HG03460 (cell line): ENCODE data around the gene DENND2C.

Experiments
- ATAC-seq: cut with Tn5 transposase; IDR thresholded peaks from one replicate; pipeline ENCODE4 v1.9.1; 2021; ENCODE audit not compliant: unreplicated experiment

DENND2C gene

GRCh38 chr1:114547076-114547475, 122.8 kb downstream of the DENND2C start:
- ATAC-seq, result no peak

- no peak for ATAC-seq
Measured at GRCh38 chr1:114545796-114546195, 124.1 kb downstream of the DENND2C start.

DNA sequence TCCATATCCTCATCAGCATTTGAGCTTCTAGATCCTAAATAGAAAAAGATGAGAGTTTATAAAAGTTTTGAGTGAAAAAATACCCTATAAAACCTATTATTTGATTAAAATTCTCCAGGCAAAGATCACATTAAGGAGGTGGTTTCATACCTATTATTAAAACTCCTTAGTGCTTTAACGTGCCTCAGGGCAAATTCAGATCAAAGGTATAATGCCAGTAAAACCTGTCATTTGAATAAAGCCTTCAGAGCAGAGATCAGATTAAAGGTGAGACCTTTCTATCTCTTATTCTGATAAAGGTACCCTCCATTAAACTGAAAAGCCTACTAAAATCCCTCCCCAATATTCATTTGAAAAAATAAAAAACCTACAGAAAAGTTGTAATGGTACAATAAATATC, 124.5 kb downstream of the DENND2C start:
- no peak for ATAC-seq

DNA sequence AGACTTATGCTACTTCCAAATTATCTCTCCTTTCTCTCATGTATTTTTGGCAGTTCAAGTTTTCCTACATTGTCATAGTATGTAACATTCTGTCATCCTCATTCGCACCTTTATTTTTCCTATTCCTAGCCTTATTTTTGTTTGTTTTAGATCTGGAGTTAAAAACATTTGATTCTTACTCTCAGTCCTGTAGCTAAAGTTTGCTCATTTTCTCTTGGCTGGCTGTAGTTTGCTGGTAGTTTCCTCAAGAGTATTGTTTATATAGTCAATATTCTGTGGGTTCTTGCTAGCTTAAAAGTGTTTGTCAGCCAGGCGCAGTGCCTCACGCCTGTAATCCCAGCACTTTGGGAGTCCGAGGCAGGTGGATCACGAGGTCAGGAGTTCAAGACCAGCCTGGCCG, 129.0 kb downstream of the DENND2C start:
- ATAC-seq, result no peak

- ATAC-seq, result no peak
Measured at GRCh38 chr1:114540272-114540671, 129.6 kb downstream of the DENND2C start.

- ATAC-seq, result no peak
Measured at GRCh38 chr1:114536043-114536442, 133.8 kb downstream of the DENND2C start.

GRCh38 chr1:114535401-114535800, 134.4 kb downstream of the DENND2C start:
- ATAC-seq, result no peak
